H1 (cell line): ENCODE data around the gene KLHDC10. TPM values are rescaled to one million over a fixed set of nuclear protein-coding genes. Genes with fewer than 3 reads are reported as not detected.

Experiments used
- CTBP2 ChIP-seq: IDR thresholded peaks from 2 replicates; pipeline ENCODE4 v1.7.0; 2011; ENCODE audit warnings: borderline replicate concordance, mild to moderate bottlenecking, moderate library complexity, mixed read lengths, low read length; ENCODE audit not compliant: insufficient read depth, insufficient read length
- EZH2 ChIP-seq: fragments of 200-600 bp; sonication (generic); IDR thresholded peaks from 2 replicates; pipeline ENCODE4 v1.7.1; 2012; ENCODE audit warnings: low read depth, mild to moderate bottlenecking, moderate library complexity, low read length, inconsistent platforms; ENCODE audit not compliant: severe bottlenecking
- FOSL1 ChIP-seq: IDR thresholded peaks from 2 replicates; pipeline ENCODE4 v1.6.1; 2011; ENCODE audit warnings: mild to moderate bottlenecking, low read depth, low read length, moderate library complexity; ENCODE audit not compliant: insufficient read depth
- HDAC2 ChIP-seq, 2 experiments: fragments of 300-600 bp in 1 of 2; sonication (generic) in 1 of 2; IDR thresholded peaks; 2 replicates each; pipeline ENCODE4 v1.6.1; 2011 to 2012; ENCODE audit warnings: low read depth in 2 of 2, low read length in 2 of 2, mild to moderate bottlenecking in 2 of 2, moderate library complexity in 2 of 2, borderline replicate concordance in 1 of 2, inconsistent platforms in 1 of 2
- MAX ChIP-seq: IDR thresholded peaks from 2 replicates; pipeline ENCODE4 v1.6.1; 2012; ENCODE audit warnings: inconsistent platforms
- NANOG ChIP-seq: IDR thresholded peaks from 2 replicates; pipeline ENCODE4 v1.6.1; 2011; ENCODE audit warnings: low read length, low read depth, mild to moderate bottlenecking, inconsistent platforms; ENCODE audit not compliant: insufficient read depth, poor library complexity, severe bottlenecking
- NRF1 ChIP-seq: IDR thresholded peaks from 2 replicates; pipeline ENCODE4 v1.6.1; 2011; ENCODE audit warnings: mild to moderate bottlenecking, low read depth, low read length, improper control_type of control experiment
- PHF8 ChIP-seq: fragments of 200-600 bp; sonication (generic); conservative IDR thresholded peaks from 2 replicates; pipeline ENCODE4 v1.7.1; 2012; ENCODE audit warnings: low read depth, mild to moderate bottlenecking, inconsistent platforms, low read length, moderate library complexity
- RAD21 ChIP-seq, 2 experiments: IDR thresholded peaks in 1 of 2; conservative IDR thresholded peaks in 1 of 2; 2 replicates each; pipeline ENCODE4 v1.6.1; 2011; ENCODE audit warnings: low read depth in 2 of 2, low read length in 2 of 2, improper control_type of control experiment in 1 of 2, inconsistent platforms in 1 of 2, mild to moderate bottlenecking in 1 of 2, moderate library complexity in 1 of 2
- RFX5 ChIP-seq: IDR thresholded peaks from 2 replicates; pipeline ENCODE4 v1.6.1; 2011; ENCODE audit warnings: low read depth, low read length, improper control_type of control experiment, borderline replicate concordance
- RNF2 ChIP-seq: fragments of 200-900, 300-1000 bp; sonication (generic); IDR thresholded peaks from 2 replicates; pipeline ENCODE4 v1.7.1; 2016; ENCODE audit warnings: borderline replicate concordance, low read depth, mild to moderate bottlenecking, antibody characterized with exemption, low read length; ENCODE audit not compliant: poor library complexity, severe bottlenecking; ENCODE audit errors: missing control alignments
- SIRT6 ChIP-seq: IDR thresholded peaks from one replicate; pipeline ENCODE4 v1.7.1; 2012; ENCODE audit warnings: low read length, inconsistent platforms
- SP1 ChIP-seq: IDR thresholded peaks from 2 replicates; pipeline ENCODE4 v1.6.1; 2011; ENCODE audit warnings: low read depth, low read length
- SUZ12 ChIP-seq: fragments of 200-600 bp; sonication (generic); IDR thresholded peaks from 2 replicates; pipeline ENCODE4 v1.6.1; 2012; ENCODE audit warnings: mild to moderate bottlenecking, inconsistent platforms, low read length, moderate library complexity, mixed read lengths
- TBP ChIP-seq: IDR thresholded peaks from 2 replicates; pipeline ENCODE4 v1.6.1; 2011; ENCODE audit warnings: low read depth, low read length, improper control_type of control experiment
- YY1 ChIP-seq: IDR thresholded peaks from 2 replicates; pipeline ENCODE4 v1.6.1; 2011; ENCODE audit warnings: low read depth, mild to moderate bottlenecking, low read length
- polyA plus RNA-seq, 7 experiments: library from polyadenylated mRNA; depleted of rRNA in 3 of 7; stranded (reverse) in 5 of 7; unstranded in 2 of 7; fragments of >200 nt in 5 of 7; fragments of 200-250 nt in 2 of 7; gene quantifications; 1 replicate in 5 of 7; 2 replicates in 1 of 7; 4 replicates in 1 of 7; pipeline versions ENCODE4 v1.2.1 to v1.2.3, GENCODE V29; 2011 to 2013; ENCODE audit warnings: missing spikeins in 2 of 7, mixed read lengths in 2 of 7
- total RNA-seq: library from RNA; stranded (reverse); fragmentation: NEBNext Ultra II Directional; extraction: Animal tissue kit (Norgen Biotek cat#: 25700); gene quantifications from 2 replicates; pipeline ENCODE4 v1.2.1, GENCODE V29; 2021
- TF ChIP-seq, protein P1 (sequence below): IDR thresholded peaks from 2 replicates; pipeline ENCODE4 v1.6.1; 2011; ENCODE audit warnings: low read depth, mild to moderate bottlenecking, low read length; ENCODE audit not compliant: insufficient read depth

KLHDC10 gene
- total and polyA plus RNA-seq, 2 of the 8 experiments (the other 6 are each of a cell fraction or from before 2014, with no cell fraction given) = 6.6 to 14.5 TPM

DNA sequence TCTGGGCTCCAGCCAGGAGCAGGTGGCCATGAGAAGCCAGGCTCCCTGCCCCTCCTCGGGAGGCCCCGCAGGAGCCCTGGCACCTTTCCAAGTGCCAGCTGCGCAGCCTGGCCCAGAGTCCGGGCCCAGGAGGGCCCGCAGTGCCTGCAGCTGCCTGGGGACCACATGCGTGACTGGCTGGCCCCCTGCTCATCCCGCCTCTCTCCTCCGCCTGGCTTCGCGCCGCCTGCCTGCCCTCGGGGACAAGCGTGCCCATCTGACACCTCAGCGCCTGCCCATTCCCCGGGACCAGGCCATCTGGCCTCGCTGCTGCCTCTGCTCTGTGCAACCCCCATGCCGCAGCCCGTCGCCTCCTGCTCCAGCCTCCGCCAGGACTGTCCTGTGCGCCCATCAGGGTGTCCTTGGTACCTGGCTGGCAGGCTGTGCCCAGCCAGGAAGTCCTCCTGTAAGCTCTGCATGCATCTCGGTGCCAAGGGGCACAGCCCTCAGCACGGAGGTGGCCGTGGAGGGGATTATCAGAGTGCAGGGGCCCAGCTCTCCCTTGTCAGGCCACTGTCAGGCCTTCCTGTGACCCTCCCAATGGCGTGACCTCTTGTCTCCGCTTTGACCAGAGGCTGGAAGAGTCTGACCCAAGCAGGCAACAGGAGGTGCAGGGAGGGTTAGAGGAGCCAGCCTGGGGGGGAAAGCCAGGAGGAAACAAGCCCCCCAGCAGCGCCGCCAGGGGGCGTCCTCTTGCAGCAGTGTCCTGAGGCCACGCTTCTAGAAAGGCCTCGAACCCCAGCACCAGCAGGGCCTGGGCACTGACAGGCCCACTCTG lies 84.4 kb downstream of the KLHDC10 start (continued):
- TF ChIP-seq CTBP2 = no peak
- no peak for TF ChIP-seq SUZ12
- TF ChIP-seq SIRT6 = no peak
- TF ChIP-seq NANOG = no peak
- peak; percentile 45; the same call in 1 of the 2 replicates for TF ChIP-seq MAX
- TF ChIP-seq EZH2 = no peak
- TF ChIP-seq TBP = no peak
- no peak for TF ChIP-seq PHF8
- TF ChIP-seq RFX5 = no peak
- TF ChIP-seq RAD21 (IDR thresholded peaks at IDR 0.05 in 1 of 2, conservative IDR thresholded peaks at IDR 0.05 in 1 of 2; ENCODE audit: low read depth in 2 of 2, low read length in 2 of 2) = peak; percentile 59 to 72
- no peak for TF ChIP-seq FOSL1
- TF ChIP-seq YY1 = no peak
- no peak for TF ChIP-seq RNF2
- no peak for TF ChIP-seq SP1
- TF ChIP-seq, protein P1, sequence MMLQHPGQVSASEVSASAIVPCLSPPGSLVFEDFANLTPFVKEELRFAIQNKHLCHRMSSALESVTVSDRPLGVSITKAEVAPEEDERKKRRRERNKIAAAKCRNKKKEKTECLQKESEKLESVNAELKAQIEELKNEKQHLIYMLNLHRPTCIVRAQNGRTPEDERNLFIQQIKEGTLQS = no peak
- no peak for TF ChIP-seq NRF1
- TF ChIP-seq HDAC2 (IDR thresholded peaks at IDR 0.05; ENCODE audit: borderline replicate concordance in 1 of 2, low read depth in 2 of 2, low read length in 2 of 2) = no peak
